Stimulated activated CD8-positive, alpha-beta memory T cell treated with anti-CD3 and anti-CD28 coated beads, Interleukin-7, amount 100 ng/mL, for 48 hours (primary cell): ENCODE results near the gene CYYR1.

Source experiments
- DNase-seq, 2 donors: peaks; one replicate each; pipeline ENCODE4 v3.0.0-alpha.2; 2020; ENCODE audit warnings: low read depth in 1 of 2; ENCODE audit errors: extremely low read depth in 1 of 2

CYYR1 gene

GRCh38 chr21:26554365-26554764, 18.7 kb downstream of the CYYR1 start:
- DNase-seq = no peak

- DNase-seq = no peak
Observed at GRCh38 chr21:26553898-26554297, 19.2 kb downstream of the CYYR1 start.

GRCh38 chr21:26550326-26550725, 22.8 kb downstream of the CYYR1 start:
- no peak for DNase-seq

DNA sequence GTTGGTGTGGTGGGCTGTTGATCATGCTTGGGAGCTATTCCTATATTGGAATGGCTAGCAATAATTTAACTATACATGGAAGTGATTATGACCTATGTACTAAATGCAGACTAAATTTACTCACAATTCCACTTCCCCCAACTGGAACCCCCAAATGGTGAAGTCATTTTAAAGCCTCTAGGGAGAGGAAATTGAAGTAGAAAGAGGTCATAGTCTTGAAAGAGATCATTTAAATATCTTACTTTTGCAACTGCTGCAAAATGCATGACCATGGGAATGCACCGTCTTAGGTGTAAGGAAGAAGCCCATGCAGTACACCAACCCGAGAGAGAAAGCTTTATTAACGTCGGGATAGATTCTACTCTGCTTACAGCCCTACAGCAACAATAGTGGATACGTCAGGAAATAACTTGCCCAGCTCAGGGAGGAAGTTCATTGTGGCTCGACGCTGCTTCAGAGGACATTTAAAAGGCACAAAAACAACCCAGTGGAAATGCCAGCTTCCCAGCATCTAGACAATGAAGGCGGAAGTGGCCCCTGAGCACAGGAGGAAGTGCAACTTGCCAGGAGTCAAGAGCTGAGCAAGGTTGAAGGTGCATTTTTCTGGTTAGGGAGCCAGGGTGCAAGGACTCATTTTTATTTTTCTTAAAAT, 26.5 kb downstream of the CYYR1 start:
- no peak for DNase-seq

- DNase-seq = no peak
Observed at GRCh38 chr21:26544201-26544775, 28.8 kb downstream of the CYYR1 start.

- no peak for DNase-seq
Observed at GRCh38 chr21:26540651-26541050, 32.4 kb downstream of the CYYR1 start.

- DNase-seq = no peak
Observed at GRCh38 chr21:26539566-26539965, 33.5 kb downstream of the CYYR1 start.

GRCh38 chr21:26534517-26534916, 38.6 kb downstream of the CYYR1 start:
- DNase-seq = no peak

DNA sequence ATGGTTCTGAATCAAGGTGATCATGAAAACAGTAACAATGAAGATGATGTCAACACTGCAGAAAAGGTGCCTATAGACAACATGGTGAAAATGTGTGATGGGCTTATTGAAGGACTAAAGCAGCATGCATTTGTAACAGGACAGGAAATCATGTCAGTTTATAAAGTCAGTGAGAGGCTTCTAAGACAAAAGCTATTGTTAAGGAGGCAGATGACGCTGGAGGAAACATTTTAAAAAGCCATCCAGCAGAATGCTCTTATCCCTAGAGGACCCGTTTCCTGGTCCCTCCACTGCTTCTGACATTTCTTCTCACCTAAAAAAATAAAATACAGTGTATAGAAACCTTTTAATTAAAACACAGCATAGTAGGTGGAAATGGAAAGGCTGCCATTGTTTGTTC, 40.9 kb downstream of the CYYR1 start:
- no peak for DNase-seq

DNA sequence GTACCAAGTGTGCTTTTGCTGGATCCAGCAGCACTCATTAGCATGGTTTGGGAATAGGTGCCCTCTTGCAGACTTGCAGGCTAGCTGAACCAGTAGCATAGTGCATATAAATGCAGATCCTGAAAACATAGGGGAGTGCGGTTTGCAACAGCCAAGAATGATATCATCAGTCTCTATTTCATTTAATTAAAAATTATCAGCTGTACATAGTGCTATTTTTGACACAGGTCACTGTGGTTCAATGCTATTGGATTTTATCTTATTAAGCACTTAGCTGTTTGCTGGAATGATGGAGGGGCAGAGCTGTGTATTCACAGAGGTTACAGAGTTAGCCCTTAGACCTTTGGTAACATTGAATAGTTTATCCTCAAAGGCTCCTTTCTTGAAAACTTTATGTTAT, 43.6 kb downstream of the CYYR1 start:
- DNase-seq = no peak

DNA sequence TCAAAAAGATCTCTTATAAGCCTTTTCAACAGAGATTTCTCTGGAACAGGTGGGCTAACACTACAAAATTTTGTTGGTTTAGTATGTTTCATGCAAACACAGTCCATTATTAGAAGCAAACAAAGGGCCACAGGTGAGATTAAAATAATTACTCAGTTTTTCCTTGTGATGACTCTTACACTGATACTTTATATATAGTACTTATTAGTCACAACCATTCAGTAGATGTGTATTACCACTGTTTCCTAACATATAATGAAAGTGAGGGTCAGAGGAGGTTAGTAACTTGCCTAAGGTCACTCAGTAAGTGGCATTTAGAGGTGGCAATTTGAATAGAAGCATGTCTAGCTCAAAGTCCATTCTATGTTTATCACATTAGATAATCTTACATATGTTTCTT, 44.2 kb downstream of the CYYR1 start:
- no peak for DNase-seq

GRCh38 chr21:26522704-26523103, 50.4 kb downstream of the CYYR1 start:
- no peak for DNase-seq

GRCh38 chr21:26519142-26519541, 53.9 kb downstream of the CYYR1 start:
- no peak for DNase-seq

DNA sequence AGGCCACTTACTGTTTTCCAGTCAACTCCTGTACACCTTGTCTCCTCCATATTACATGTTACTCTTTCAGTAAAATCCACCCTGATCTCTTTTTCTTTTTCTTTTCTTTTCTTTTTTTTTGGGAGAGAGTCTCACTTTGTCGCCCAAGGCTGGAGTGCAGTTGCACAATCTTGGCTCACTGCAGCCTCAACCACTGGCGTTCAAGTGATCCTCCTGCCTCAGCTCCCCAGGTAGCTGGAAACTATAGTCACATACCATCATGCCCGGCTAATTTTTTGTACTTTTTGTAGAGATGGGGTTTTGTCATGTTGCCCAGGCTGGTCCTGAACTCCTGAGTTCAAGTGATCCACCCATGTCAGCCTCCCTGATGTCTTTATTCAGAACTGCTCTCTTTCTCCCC, 57.8 kb downstream of the CYYR1 start:
- no peak for DNase-seq

GRCh38 chr21:26513212-26513611, 59.9 kb downstream of the CYYR1 start:
- DNase-seq = no peak

GRCh38 chr21:26512664-26513063, 60.4 kb downstream of the CYYR1 start:
- DNase-seq = no peak

DNA sequence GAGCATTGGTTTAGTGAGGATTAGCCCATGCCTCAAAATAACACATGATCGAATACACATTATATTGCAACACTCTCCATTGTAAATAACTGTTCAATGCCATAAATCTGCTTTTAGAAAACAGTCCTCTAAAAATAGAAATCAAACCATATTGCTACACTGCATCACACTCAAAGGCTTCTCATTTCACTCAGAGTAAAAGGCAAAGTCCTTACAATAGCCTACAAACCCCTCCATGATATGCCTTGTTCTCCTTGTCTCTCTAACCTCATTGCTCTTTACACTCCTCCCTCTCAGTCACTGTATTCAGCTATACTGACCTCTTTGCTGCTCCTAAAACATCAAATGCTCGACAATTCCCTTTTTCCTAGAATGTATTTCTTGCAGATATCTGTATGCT, 64.2 kb downstream of the CYYR1 start:
- DNase-seq = no peak

GRCh38 chr21:26506956-26507355, 66.1 kb downstream of the CYYR1 start:
- DNase-seq = no peak

DNA sequence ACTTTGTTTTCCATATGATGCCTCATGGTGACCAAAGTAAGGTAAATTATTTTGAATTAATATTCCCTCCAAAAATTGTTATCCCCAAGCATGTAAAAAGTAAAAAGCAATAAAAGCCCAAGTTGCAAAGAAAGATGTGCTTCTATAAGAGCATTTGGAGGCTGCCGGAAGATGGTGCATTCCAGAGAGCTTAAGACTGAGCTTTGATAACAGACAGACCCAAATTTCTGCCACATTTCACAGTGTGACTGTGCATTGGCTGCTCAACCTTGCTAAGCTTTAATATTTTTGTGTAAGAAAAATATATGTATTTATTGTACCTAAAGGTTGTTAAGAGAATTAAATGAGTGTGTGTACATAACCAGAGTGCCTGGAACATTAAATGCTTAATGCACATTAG, 67.9 kb downstream of the CYYR1 start:
- no peak for DNase-seq

DNA sequence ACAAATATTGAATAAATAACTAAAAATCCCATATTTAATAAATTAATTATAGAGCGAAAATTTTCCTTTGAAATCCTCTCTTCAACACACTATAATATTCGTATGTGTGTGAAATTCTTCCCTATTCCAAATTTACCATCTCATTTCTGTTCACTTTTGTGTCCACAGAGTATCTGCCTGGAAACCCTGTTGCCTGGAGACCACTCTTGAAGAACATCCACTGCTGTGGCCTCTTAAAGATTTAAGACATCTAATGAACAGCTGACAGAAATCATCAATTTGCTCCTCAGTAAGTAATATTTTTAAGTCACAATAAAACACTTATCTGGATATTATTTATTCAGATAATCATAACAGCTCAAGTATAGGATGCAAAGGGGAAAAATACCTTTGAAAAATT, 69.7 kb downstream of the CYYR1 start:
- DNase-seq = no peak

GRCh38 chr21:26501495-26502021, 71.5 kb downstream of the CYYR1 start:
- no peak for DNase-seq

DNA sequence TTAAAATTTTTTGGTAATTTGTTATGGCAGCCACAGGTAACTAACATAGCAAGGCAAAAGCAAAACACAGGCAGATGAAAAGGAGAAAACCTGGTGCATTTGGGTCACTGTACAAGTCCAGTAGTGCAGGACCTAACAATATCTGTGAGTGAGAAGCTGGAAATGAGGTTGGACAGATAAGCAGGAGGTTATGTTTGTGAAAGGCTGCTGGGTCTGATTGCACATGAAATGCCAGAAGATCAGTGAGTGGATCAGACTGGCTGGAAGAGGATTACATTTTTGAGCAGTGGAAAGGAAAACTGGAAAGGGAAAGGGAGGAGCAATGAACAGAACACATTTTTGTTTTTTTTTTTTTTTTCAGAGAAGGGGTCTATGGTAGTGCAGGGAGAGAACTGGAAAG, 73.6 kb downstream of the CYYR1 start:
- DNase-seq = no peak
